SK-N-SH (cell line): ENCODE data around the gene CPTP. TPM values are rescaled to one million over a fixed set of nuclear protein-coding genes. Genes with fewer than 3 reads are reported as not detected.

ENCODE experiments used
- CTCF ChIA-PET: fragments of 300-600, 350-600 bp; formaldehyde crosslinking; extraction: SDS; loops from one replicate; lab custom pipeline; 2021; lab: Yijun Ruan, JAX
- POLR2A ChIA-PET: fragments of 350-600 bp; sonication (Branson Sonifier 250); formaldehyde crosslinking; extraction: SDS; loops from one replicate; lab custom pipeline; 2020; ENCODE audit warnings: antibody characterized with exemption, inconsistent platforms; lab: Yijun Ruan, JAX
- DNase-seq: peaks from one replicate; pipeline ENCODE4 v3.0.0; 2012
- H2AFZ ChIP-seq: fragments of 200-600 bp; sonication (generic); 2 replicates; pipeline ENCODE4 v1.8.1; 2016; ENCODE audit warnings: antibody characterized with exemption, mild to moderate bottlenecking, low read depth
- H3F3A ChIP-seq: fragments of 200-600 bp; sonication (generic); replicated peaks from 2 replicates; pipeline ENCODE3; 2016; ENCODE audit warnings: antibody characterized with exemption, mild to moderate bottlenecking; ENCODE audit not compliant: insufficient read depth
- H3K27ac ChIP-seq, 2 experiments: fragments of 200-500 bp in 1 of 2; fragments of 200-600 bp in 1 of 2; sonication (Bioruptor generic) in 1 of 2; sonication (generic), shearing (Covaris generic) in 1 of 2; 2 replicates each; pipeline versions ENCODE4 v1.5.1 to v1.6.1; 2014 to 2016; ENCODE audit warnings: low read depth in 2 of 2, inconsistent platforms in 1 of 2, low read length in 1 of 2, mild to moderate bottlenecking in 1 of 2, mixed read lengths in 1 of 2
- H3K27me3 ChIP-seq: fragments of 200-600 bp; sonication (generic), shearing (Covaris generic); 2 replicates; pipeline ENCODE4 v1.6.1; 2016; ENCODE audit warnings: mixed run types; ENCODE audit not compliant: insufficient read depth
- H3K36me3 ChIP-seq, 2 experiments: fragments of 200-500 bp in 1 of 2; fragments of 200-600 bp in 1 of 2; sonication (Bioruptor generic) in 1 of 2; sonication (generic) in 1 of 2; replicated peaks in 1 of 2; 2 replicates each; pipeline versions ENCODE3 to v1.5.1; 2014 to 2016; ENCODE audit warnings: low read length in 1 of 2, mild to moderate bottlenecking in 1 of 2; ENCODE audit not compliant: insufficient read depth in 2 of 2, control insufficient read depth in 1 of 2
- H3K4me1 ChIP-seq, 2 experiments: fragments of 200-500 bp in 1 of 2; fragments of 200-600 bp in 1 of 2; sonication (Bioruptor generic) in 1 of 2; sonication (generic), shearing (Covaris generic) in 1 of 2; 2 replicates each; pipeline versions ENCODE4 v1.5.1 to v1.6.1; 2014 to 2016; ENCODE audit warnings: low read depth in 1 of 2, low read length in 1 of 2, mixed run types in 1 of 2; ENCODE audit not compliant: insufficient read depth in 2 of 2, control insufficient read depth in 1 of 2
- H3K4me2 ChIP-seq: fragments of 200-600 bp; sonication (generic), shearing (Covaris generic); 2 replicates; pipeline ENCODE4 v1.6.1; 2017; ENCODE audit warnings: mixed run types
- H3K4me3 ChIP-seq, 2 experiments: fragments of 200-500 bp in 1 of 2; fragments of 200-600 bp in 1 of 2; sonication (Bioruptor generic) in 1 of 2; sonication (generic), shearing (Covaris generic) in 1 of 2; 2 replicates each; pipeline versions ENCODE4 v1.5.1 to v1.8.1; 2014 to 2016; ENCODE audit warnings: low read depth in 2 of 2, inconsistent platforms in 1 of 2, low read length in 1 of 2, mild to moderate bottlenecking in 1 of 2, mixed read lengths in 1 of 2, moderate library complexity in 1 of 2
- H3K79me2 ChIP-seq: fragments of 200-600 bp; sonication (generic); 2 replicates; pipeline ENCODE4 v1.8.1; 2017; ENCODE audit warnings: mild to moderate bottlenecking; ENCODE audit not compliant: insufficient read depth
- H3K9ac ChIP-seq: fragments of 200-600 bp; sonication (generic); 2 replicates; pipeline ENCODE4 v1.6.1; 2017; ENCODE audit warnings: mixed run types
- H3K9me2 ChIP-seq: fragments of 200-600 bp; sonication (generic); 2 replicates; pipeline ENCODE4 v1.6.1; 2017; ENCODE audit warnings: mixed run types
- H3K9me3 ChIP-seq: fragments of 200-600 bp; sonication (generic); 2 replicates; pipeline ENCODE4 v1.6.1; 2017; ENCODE audit warnings: mixed run types, mild to moderate bottlenecking, moderate library complexity
- H4K20me1 ChIP-seq: fragments of 200-600 bp; sonication (generic); 2 replicates; pipeline ENCODE4 v1.6.1; 2017; ENCODE audit warnings: mild to moderate bottlenecking, mixed run types; ENCODE audit not compliant: insufficient read depth
- CHD2 ChIP-seq: fragments of 150-350 bp; IDR thresholded peaks from 2 replicates; pipeline ENCODE4 v1.6.1; 2018; ENCODE audit warnings: low read length; ENCODE audit not compliant: partially characterized antibody
- EP300 ChIP-seq, 2 experiments: IDR thresholded peaks; 2 replicates each; pipeline versions ENCODE4 v1.4.0 to v1.6.1; 2012; ENCODE audit warnings: borderline replicate concordance in 1 of 2, low read depth in 1 of 2, low read length in 1 of 2
- EZH2phosphoT487 ChIP-seq: fragments of 200-600 bp; sonication (generic); IDR thresholded peaks from 2 replicates; pipeline ENCODE4 v1.6.1; 2017; ENCODE audit warnings: low read depth, mixed run types, mild to moderate bottlenecking, antibody characterized with exemption, moderate library complexity, borderline replicate concordance
- FOSL2 ChIP-seq: IDR thresholded peaks from 2 replicates; pipeline ENCODE4 v1.4.0; 2012; ENCODE audit warnings: low read depth, mild to moderate bottlenecking, moderate library complexity, borderline replicate concordance
- FOXJ3 ChIP-seq: sonication (generic); formaldehyde crosslinking; IDR thresholded peaks from 2 replicates; pipeline ENCODE4 v1.5.1; 2020; ENCODE audit warnings: mild to moderate bottlenecking, missing genetic modification reagents
- JUND ChIP-seq: IDR thresholded peaks from 2 replicates; pipeline ENCODE4 v1.4.0; 2012
- POLR2AphosphoS5 ChIP-seq: IDR thresholded peaks from 2 replicates; pipeline ENCODE4 v1.6.1; 2012; ENCODE audit warnings: low read depth, low read length
- TCF12 ChIP-seq: IDR thresholded peaks from 2 replicates; pipeline ENCODE4 v1.4.0; 2012
- WGBS: methylation state at CpG from one replicate; pipeline ENCODE4 v1.1.6; 2017; ENCODE audit warnings: low lambda C conversion rate; 5-methylcytosine and 5-hydroxymethylcytosine counted together
- polyA plus RNA-seq, 3 experiments: library from polyadenylated mRNA; depleted of rRNA; stranded (reverse); fragments of >200 nt; gene quantifications; 2 replicates each; pipeline ENCODE4 v1.2.3, GENCODE V29; 2012
- TF ChIP-seq, protein P1 (sequence below): IDR thresholded peaks from 2 replicates; pipeline ENCODE4 v1.4.0; 2012; ENCODE audit warnings: low read depth, borderline replicate concordance
- TF ChIP-seq, protein P2 (sequence below): IDR thresholded peaks from 2 replicates; pipeline ENCODE4 v1.4.0; 2012; ENCODE audit warnings: low read depth, borderline replicate concordance

CPTP gene
- polyA plus RNA-seq, 1 of the 3 experiments (the other 2 are of a cell fraction) = 13.4 TPM

DNA sequence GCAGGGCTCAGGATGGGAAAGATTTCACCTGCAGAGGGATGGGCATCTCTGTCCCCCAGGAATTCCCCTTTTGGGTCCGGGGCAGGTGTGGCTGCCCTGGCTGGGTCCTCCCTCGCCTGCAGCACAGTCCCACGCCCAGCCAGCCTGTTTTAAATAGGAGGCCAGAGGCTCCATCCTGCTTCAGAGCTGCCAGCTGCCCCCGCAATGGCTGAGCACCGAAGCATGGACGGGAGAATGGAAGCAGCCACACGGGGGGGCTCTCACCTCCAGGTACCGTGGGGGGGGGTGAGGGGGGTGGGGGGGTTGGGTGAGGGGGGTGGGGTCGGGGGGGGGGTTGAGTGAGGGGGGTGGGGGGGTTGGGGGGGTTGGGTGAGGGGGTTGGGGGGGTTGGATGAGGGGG lies 40.8 kb upstream of the CPTP start:
- Histone ChIP-seq H3K79me2 (no peaks in the 10 kb centered on the region), H3K4me2 (no peak overlapping the region), H3K9me3 (no peaks in the 10 kb centered on the region), H3K27me3 (no peaks in the 10 kb centered on the region), H3F3A (no peaks in the 10 kb centered on the region), H3K27ac (no peak overlapping the region), H3K9me2 (no peaks in the 10 kb centered on the region), H2AFZ (no peak overlapping the region), H3K9ac (no peak overlapping the region), H3K4me1 (peaks cover 0 to 9% of the 10 kb centered on the region in 2 experiments; a peak in 1 of 4 replicates), H3K36me3 (no peaks in the 10 kb centered on the region), H4K20me1 (no peaks in the 10 kb centered on the region), H3K4me3 (no peak overlapping the region)
- TF ChIP-seq JUND (no peak), POLR2AphosphoS5 (no peak)
- CTCF ChIA-PET = interaction anchor here (1.0 to 1.5 kb wide), 5 partner anchors 8 to 252 kb away, joined by 3 to 4 read pairs (median 3); no protein-coding TSS in a partner anchor
- DNase-seq = peak; percentile 87
- 26% methylated on average over 7 of the region's 9 CpGs for WGBS
- POLR2A ChIA-PET = no interaction called here

DNA sequence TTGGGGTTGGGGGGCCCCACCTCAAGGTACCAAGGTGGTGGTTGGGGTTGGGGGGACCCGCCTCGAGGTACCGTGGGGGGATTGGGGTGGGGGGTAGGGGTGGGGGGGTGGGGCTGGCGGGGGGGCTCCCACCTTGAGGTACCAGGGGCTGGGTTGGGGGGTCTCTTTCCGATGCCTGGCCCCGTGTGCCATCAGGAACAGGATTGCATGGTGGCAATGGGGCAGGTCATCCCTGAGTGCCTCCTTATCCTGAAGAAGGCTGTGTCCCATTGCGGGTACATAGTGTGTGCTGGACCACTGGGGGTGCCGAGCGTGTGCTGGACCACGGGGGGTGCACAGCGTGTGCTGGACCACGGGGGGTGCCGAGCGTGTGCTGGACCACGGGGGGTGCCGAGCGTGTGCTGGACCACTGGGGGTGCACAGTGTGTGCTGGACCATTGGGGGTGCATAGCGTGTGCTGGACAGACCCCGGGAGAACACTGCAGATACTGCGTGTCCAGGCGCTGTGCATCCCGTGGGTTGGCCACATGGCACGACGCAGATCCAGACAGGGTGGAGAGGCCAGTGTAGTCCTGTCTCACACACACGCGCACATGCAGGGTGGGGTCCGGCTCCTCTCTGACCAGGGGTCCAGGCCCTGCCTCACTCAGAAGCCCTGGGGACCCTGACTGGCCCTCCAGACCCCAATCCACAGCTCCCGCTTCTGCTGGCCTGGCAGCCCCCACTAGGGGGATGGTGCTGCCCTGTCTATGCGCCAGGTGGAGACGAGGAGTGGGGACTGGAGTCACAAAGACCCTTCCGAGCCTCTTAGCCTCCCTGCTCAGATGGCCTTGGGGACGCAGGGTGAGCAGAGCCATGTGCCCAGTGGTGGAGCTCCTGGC lies 40.1 kb upstream of the CPTP start:
- Histone ChIP-seq H3K4me1 (peaks cover 0 to 9% of the 10 kb centered on the region in 2 experiments; a peak in 1 of 4 replicates), H3K4me3 (no peak overlapping the region), H3K9me2 (no peaks in the 10 kb centered on the region), H3K9ac (no peak overlapping the region), H3K36me3 (no peaks in the 10 kb centered on the region), H3K9me3 (no peaks in the 10 kb centered on the region), H2AFZ (no peak overlapping the region), H3K27me3 (no peaks in the 10 kb centered on the region), H4K20me1 (no peaks in the 10 kb centered on the region), H3F3A (no peaks in the 10 kb centered on the region), H3K79me2 (no peaks in the 10 kb centered on the region), H3K4me2 (no peak overlapping the region), H3K27ac (no peak overlapping the region)
- WGBS = 82% methylated on average over 8 of the region's 32 CpGs
- TF ChIP-seq EP300 (IDR thresholded peaks at IDR 0.05; ENCODE audit: borderline replicate concordance in 1 of 2, low read depth in 1 of 2, low read length in 1 of 2) = no peak
- TF ChIP-seq, protein P1, sequence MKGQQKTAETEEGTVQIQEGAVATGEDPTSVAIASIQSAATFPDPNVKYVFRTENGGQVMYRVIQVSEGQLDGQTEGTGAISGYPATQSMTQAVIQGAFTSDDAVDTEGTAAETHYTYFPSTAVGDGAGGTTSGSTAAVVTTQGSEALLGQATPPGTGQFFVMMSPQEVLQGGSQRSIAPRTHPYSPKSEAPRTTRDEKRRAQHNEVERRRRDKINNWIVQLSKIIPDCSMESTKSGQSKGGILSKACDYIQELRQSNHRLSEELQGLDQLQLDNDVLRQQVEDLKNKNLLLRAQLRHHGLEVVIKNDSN = no peak
- POLR2A ChIA-PET = no interaction called here
- CTCF ChIA-PET = interaction anchor here (0.8 to 1.7 kb wide), 5 partner anchors 8 to 252 kb away, joined by 3 to 4 read pairs (median 3); partner anchors contain the start of gene C1QTNF12
- DNase-seq = peak; percentile 50

DNA sequence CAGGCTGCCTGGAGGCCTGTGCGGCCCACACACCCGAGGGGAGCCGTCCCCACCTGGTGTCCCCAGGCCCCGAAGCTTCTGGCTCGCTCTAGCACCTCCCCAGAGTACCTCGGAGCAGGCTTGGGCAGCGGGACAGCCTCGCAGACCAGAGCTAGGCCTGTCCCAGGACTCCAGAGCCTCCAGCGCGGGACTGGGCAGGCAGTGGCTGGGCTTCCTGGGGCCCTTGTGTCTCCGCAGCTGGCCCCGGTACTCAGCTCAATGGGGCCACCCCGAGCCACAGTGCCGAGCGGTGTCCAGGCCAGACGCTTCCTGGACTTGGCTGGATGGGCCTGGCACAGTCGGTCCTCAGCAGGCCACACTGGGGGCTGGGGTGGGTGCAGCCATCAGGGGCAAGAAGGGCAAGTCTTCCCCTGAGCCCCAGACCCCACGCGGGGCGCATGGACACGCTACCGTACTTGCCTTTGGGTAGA lies 39.5 kb upstream of the CPTP start:
- no peaks in the 10 kb centered on the region for H3K79me2 ChIP-seq
- no CpG with 5 or more reads among the region's 22 CpGs for WGBS
- H3K4me1 ChIP-seq = peaks cover 0 to 9% of the 10 kb centered on the region in 2 experiments; a peak in 1 of 4 replicates
- H3K27me3 ChIP-seq = no peaks in the 10 kb centered on the region
- no peak overlapping the region for H3K27ac ChIP-seq
- no peaks in the 10 kb centered on the region for H3K9me2 ChIP-seq
- DNase-seq = no peak
- H3K4me3 ChIP-seq = no peak overlapping the region
- H3K4me2 ChIP-seq = no peak overlapping the region
- no peaks in the 10 kb centered on the region for H3K36me3 ChIP-seq
- TF ChIP-seq TCF12 (no peak), FOXJ3 (no peak), FOSL2 (no peak), JUND (no peak), POLR2AphosphoS5 (no peak), CHD2 (no peak), EZH2phosphoT487 (no peak)
- TF ChIP-seq, protein P2, sequence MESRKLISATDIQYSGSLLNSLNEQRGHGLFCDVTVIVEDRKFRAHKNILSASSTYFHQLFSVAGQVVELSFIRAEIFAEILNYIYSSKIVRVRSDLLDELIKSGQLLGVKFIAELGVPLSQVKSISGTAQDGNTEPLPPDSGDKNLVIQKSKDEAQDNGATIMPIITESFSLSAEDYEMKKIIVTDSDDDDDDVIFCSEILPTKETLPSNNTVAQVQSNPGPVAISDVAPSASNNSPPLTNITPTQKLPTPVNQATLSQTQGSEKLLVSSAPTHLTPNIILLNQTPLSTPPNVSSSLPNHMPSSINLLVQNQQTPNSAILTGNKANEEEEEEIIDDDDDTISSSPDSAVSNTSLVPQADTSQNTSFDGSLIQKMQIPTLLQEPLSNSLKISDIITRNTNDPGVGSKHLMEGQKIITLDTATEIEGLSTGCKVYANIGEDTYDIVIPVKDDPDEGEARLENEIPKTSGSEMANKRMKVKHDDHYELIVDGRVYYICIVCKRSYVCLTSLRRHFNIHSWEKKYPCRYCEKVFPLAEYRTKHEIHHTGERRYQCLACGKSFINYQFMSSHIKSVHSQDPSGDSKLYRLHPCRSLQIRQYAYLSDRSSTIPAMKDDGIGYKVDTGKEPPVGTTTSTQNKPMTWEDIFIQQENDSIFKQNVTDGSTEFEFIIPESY = no peak
- no peaks in the 10 kb centered on the region for H4K20me1 ChIP-seq
- ChIA-PET CTCF (interaction anchor here (0.8 to 1.9 kb wide), 4 partner anchors 10 to 253 kb away, joined by 3 to 4 read pairs (median 4); partner anchors contain the start of gene C1QTNF12), POLR2A (no interaction called here)
- no peak overlapping the region for H3K9ac ChIP-seq
- no peaks in the 10 kb centered on the region for H3F3A ChIP-seq
- no peak overlapping the region for H2AFZ ChIP-seq
- no peaks in the 10 kb centered on the region for H3K9me3 ChIP-seq
